BLaER1 treated with 17β-estradiol and CSF1 and Interleukin-3, amounts not matched to agents 10 nM and 100 nM (cell line): ENCODE results near the gene REN.
A peak's percentile ranks its signal among the peaks of the same experiment; 100 is the strongest.

Experiments used
- H3K27ac ChIP-seq, 11 experiments: shearing (Covaris generic); formaldehyde crosslinking; 2 replicates each; pipeline ENCODE4 v1.8.1; 2022
- H3K27me3 ChIP-seq, 11 experiments: shearing (Covaris generic); formaldehyde crosslinking; 2 replicates each; pipeline ENCODE4 v1.8.1; 2022
- H3K36me3 ChIP-seq, 11 experiments: shearing (Covaris generic); formaldehyde crosslinking; 2 replicates each; pipeline ENCODE4 v1.8.1; 2022
- H3K4me1 ChIP-seq, 10 experiments: shearing (Covaris generic); formaldehyde crosslinking; 2 replicates each; pipeline ENCODE4 v1.8.1; 2022
- H3K4me2 ChIP-seq, 11 experiments: shearing (Covaris generic); formaldehyde crosslinking; 2 replicates each; pipeline ENCODE4 v1.8.1; 2022
- H3K4me3 ChIP-seq, 10 experiments: shearing (Covaris generic); formaldehyde crosslinking; 2 replicates each; pipeline ENCODE4 v1.8.1; 2022
- H3K9ac ChIP-seq, 11 experiments: shearing (Covaris generic); formaldehyde crosslinking; 2 replicates each; pipeline ENCODE4 v1.8.1; 2022
- H3K9me3 ChIP-seq, 11 experiments: shearing (Covaris generic); formaldehyde crosslinking; replicated peaks in 1 of 11; 2 replicates each; pipeline ENCODE4 v1.8.1; 2022
- H4K20me1 ChIP-seq, 11 experiments: shearing (Covaris generic); formaldehyde crosslinking; 2 replicates each; pipeline ENCODE4 v1.8.1; 2022
- Cebpa-rat ChIP-seq, 11 experiments: shearing (Covaris generic); IDR thresholded peaks; 2 replicates each; pipeline ENCODE4 v1.8.1; 2022

The REN gene

GRCh38 chr1:204128464-204128963 lies 37.6 kb downstream of the REN start:
- Histone ChIP-seq H3K27ac (no peak overlapping the region), H4K20me1 (no peaks in the 10 kb centered on the region), H3K9ac (peak overlapping the region in 1 of 11 experiments; percentile 67; a peak in 2 of 22 replicates), H3K36me3 (peaks cover 0 to 5% (median 0%) of the 10 kb centered on the region in 11 experiments; a peak in 1 of 22 replicates), H3K4me3 (no peak overlapping the region; a peak in 1 of 20 replicates), H3K9me3 (no peaks in the 10 kb centered on the region), H3K4me1 (peaks cover 0 to 29% (median 6%) of the 10 kb centered on the region in 10 experiments; a peak in 8 of 20 replicates), H3K4me2 (peak overlapping the region; percentile 19 to 79 (median 57); a peak in 19 of 22 replicates), H3K27me3 (no peaks in the 10 kb centered on the region)
- no peak for TF ChIP-seq Cebpa-rat (IDR thresholded peaks at IDR 0.05)

GRCh38 chr1:204127597-204128242 lies 38.4 kb downstream of the REN start:
- Histone ChIP-seq H3K9ac (0 out of 22 replicates have a peak overlapping the region, but pooled peaks of 1 of the 11 experiments have one; percentile 11), H4K20me1 (no peaks in the 10 kb centered on the region), H3K4me3 (no peak overlapping the region), H3K9me3 (no peaks in the 10 kb centered on the region), H3K4me2 (peak overlapping the region in 1 of 11 experiments; percentile 8; a peak in 1 of 22 replicates), H3K36me3 (peaks cover 0 to 5% (median 0%) of the 10 kb centered on the region in 11 experiments; a peak in 1 of 22 replicates), H3K27ac (no peak overlapping the region), H3K27me3 (no peaks in the 10 kb centered on the region), H3K4me1 (peaks cover 0 to 29% (median 6%) of the 10 kb centered on the region in 10 experiments; a peak in 8 of 20 replicates)
- no peak for TF ChIP-seq Cebpa-rat (IDR thresholded peaks at IDR 0.05)

GRCh38 chr1:204126956-204127355 lies 39.2 kb downstream of the REN start:
- Histone ChIP-seq H3K36me3 (peaks cover 0 to 5% (median 0%) of the 10 kb centered on the region in 11 experiments; a peak in 1 of 22 replicates), H3K27ac (no peak overlapping the region), H3K4me1 (peaks cover 0 to 29% (median 6%) of the 10 kb centered on the region in 10 experiments; a peak in 8 of 20 replicates), H3K4me2 (peak overlapping the region in 1 of 11 experiments; percentile 2; a peak in 1 of 22 replicates), H3K9me3 (no peaks in the 10 kb centered on the region), H3K9ac (peak overlapping the region in 4 of 11 experiments; percentile 9 to 34 (median 20); a peak in 2 of 22 replicates), H3K4me3 (no peak overlapping the region), H4K20me1 (no peaks in the 10 kb centered on the region), H3K27me3 (no peaks in the 10 kb centered on the region)
- no peak for TF ChIP-seq Cebpa-rat (IDR thresholded peaks at IDR 0.05)

DNA sequence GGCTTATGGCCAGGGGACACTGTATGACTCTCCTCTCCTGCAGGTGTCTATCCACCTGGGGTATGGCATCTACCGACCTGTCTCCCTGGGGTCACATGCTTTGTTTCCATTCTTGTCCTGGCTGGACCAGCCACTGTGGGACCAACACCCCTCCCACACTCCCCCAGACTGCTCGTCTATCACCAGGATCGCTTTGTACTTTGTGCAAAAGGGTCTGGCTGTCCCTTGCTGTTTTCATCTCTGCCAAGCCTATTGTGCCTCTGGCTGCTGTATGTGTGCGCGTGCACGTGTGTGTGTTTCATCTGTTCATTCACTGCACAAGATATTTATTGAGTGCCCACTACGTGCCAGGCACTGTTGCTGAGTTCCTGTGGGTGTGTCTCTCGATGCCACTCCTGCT lies 39.8 kb downstream of the REN start:
- peaks cover 0 to 5% (median 0%) of the 10 kb centered on the region in 11 experiments; a peak in 1 of 22 replicates for H3K36me3 ChIP-seq
- H3K4me2 ChIP-seq = peak overlapping the region in 1 of 11 experiments; percentile 2; a peak in 1 of 22 replicates
- no peak overlapping the region for H3K27ac ChIP-seq
- no peaks in the 10 kb centered on the region for H4K20me1 ChIP-seq
- H3K27me3 ChIP-seq = no peaks in the 10 kb centered on the region
- no peak overlapping the region for H3K4me3 ChIP-seq
- peak overlapping the region in 4 of 11 experiments; percentile 9 to 34 (median 20); a peak in 1 of 22 replicates for H3K9ac ChIP-seq
- no peak for TF ChIP-seq Cebpa-rat (IDR thresholded peaks at IDR 0.05)
- peaks cover 0 to 29% (median 6%) of the 10 kb centered on the region in 10 experiments; a peak in 8 of 20 replicates for H3K4me1 ChIP-seq
- no peaks in the 10 kb centered on the region for H3K9me3 ChIP-seq

- H3K9ac ChIP-seq = no peak overlapping the region; a peak in 1 of 22 replicates
- H4K20me1 ChIP-seq = no peaks in the 10 kb centered on the region
- peak overlapping the region in 1 of 11 experiments; percentile 2; a peak in 2 of 22 replicates for H3K4me2 ChIP-seq
- no peak overlapping the region for H3K27ac ChIP-seq
- TF ChIP-seq Cebpa-rat (IDR thresholded peaks at IDR 0.05) = no peak
- H3K4me1 ChIP-seq = peaks cover 0 to 29% (median 6%) of the 10 kb centered on the region in 10 experiments; a peak in 8 of 20 replicates
- H3K9me3 ChIP-seq = no peaks in the 10 kb centered on the region
- H3K36me3 ChIP-seq = peaks cover 0 to 5% (median 0%) of the 10 kb centered on the region in 11 experiments; a peak in 1 of 22 replicates
- no peaks in the 10 kb centered on the region for H3K27me3 ChIP-seq
- H3K4me3 ChIP-seq = no peak overlapping the region
Observed at GRCh38 chr1:204125759-204126351, 40.3 kb downstream of the REN start.

DNA sequence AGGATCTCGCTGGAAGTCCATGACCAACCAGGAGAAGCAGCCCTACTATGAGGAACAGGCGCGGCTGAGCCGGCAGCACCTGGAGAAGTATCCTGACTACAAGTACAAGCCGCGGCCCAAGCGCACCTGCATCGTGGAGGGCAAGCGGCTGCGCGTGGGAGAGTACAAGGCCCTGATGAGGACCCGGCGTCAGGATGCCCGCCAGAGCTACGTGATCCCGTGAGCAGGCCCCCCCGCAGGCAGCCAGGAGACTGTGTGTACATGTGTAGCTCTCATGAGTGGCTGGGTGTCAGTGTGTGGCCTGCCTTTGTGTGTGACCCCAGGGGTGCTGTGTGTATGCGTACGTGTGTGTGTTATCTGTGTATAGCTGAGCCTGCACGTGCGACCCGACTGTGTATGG lies 41.5 kb downstream of the REN start:
- no peak overlapping the region for H3K4me2 ChIP-seq

GRCh38 chr1:204123376-204123775 lies 42.8 kb downstream of the REN start:
- H3K4me2 ChIP-seq = no peak overlapping the region
- H3K27ac ChIP-seq = no peak overlapping the region
- no peak for TF ChIP-seq Cebpa-rat (IDR thresholded peaks at IDR 0.05)
- H3K27me3 ChIP-seq = no peaks in the 10 kb centered on the region
- H3K9ac ChIP-seq = no peak overlapping the region
- H4K20me1 ChIP-seq = no peaks in the 10 kb centered on the region
- H3K36me3 ChIP-seq = peaks cover 0 to 8% (median 0%) of the 10 kb centered on the region in 11 experiments; a peak in 1 of 22 replicates
- peaks cover 0 to 23% (median 4%) of the 10 kb centered on the region in 10 experiments; a peak in 7 of 20 replicates for H3K4me1 ChIP-seq
- no peak overlapping the region for H3K4me3 ChIP-seq
- H3K9me3 ChIP-seq = no peaks in the 10 kb centered on the region

More for the DNA sequence above, 41.5 kb downstream of the REN start:
- H3K36me3 ChIP-seq = peaks cover 0 to 8% (median 0%) of the 10 kb centered on the region in 11 experiments; a peak in 1 of 22 replicates
- no peak overlapping the region for H3K9ac ChIP-seq
- peaks cover 0 to 29% (median 6%) of the 10 kb centered on the region in 10 experiments; a peak in 8 of 20 replicates for H3K4me1 ChIP-seq
- H4K20me1 ChIP-seq = no peaks in the 10 kb centered on the region
- H3K27me3 ChIP-seq = no peaks in the 10 kb centered on the region
- H3K9me3 ChIP-seq = no peaks in the 10 kb centered on the region
- no peak overlapping the region for H3K27ac ChIP-seq
- no peak for TF ChIP-seq Cebpa-rat (IDR thresholded peaks at IDR 0.05)
- no peak overlapping the region for H3K4me3 ChIP-seq

GRCh38 chr1:204121840-204122555 lies 44.1 kb downstream of the REN start:
- H3K4me2 ChIP-seq = no peak overlapping the region
- no peaks in the 10 kb centered on the region for H3K9me3 ChIP-seq
- H3K27ac ChIP-seq = no peak overlapping the region
- H4K20me1 ChIP-seq = 0 out of 22 replicates have a peak, but pooled peaks cover 0 to 5% (median 0%) of the 10 kb centered on the region in 11 experiments
- H3K36me3 ChIP-seq = peaks cover 0 to 8% (median 0%) of the 10 kb centered on the region in 11 experiments; a peak in 1 of 22 replicates
- H3K9ac ChIP-seq = no peak overlapping the region
- no peak overlapping the region for H3K4me3 ChIP-seq
- H3K4me1 ChIP-seq = peaks cover 0 to 25% (median 8%) of the 10 kb centered on the region in 10 experiments; a peak in 19 of 20 replicates
- TF ChIP-seq Cebpa-rat (IDR thresholded peaks at IDR 0.05) = no peak
- H3K27me3 ChIP-seq = no peaks in the 10 kb centered on the region
